HG03432 (cell line): ENCODE results near the gene OR4M1.
"Not testable (repeated sequence)": the region's sequence is repeated elsewhere in the genome, so short reads cannot be mapped to it uniquely, and the experiment has no call there.

Source experiments
- ATAC-seq: cut with Tn5 transposase; IDR thresholded peaks from one replicate; pipeline ENCODE4 v1.9.1; 2021; ENCODE audit warnings: mild to moderate bottlenecking, moderate library complexity; ENCODE audit not compliant: unreplicated experiment

Gene OR4M1

GRCh38 chr14:19773204-19773603, at the start of gene OR4M1:
TSS of gene OR4M1 (plus strand) at chr14:19773504. CDS start at chr14:19780323, 6,819 bp downstream.
- ATAC-seq: not testable (repeated sequence)

GRCh38 chr14:19729359-19729758, 43.9 kb upstream of the OR4M1 start:
- no peak for ATAC-seq

- no peak for ATAC-seq
Measured at GRCh38 chr14:19729763-19730162, 43.5 kb upstream of the OR4M1 start.

GRCh38 chr14:19733893-19734292, 39.4 kb upstream of the OR4M1 start:
- not testable (repeated sequence) for ATAC-seq

GRCh38 chr14:19743256-19743655, 30.0 kb upstream of the OR4M1 start, which contains the start of gene OR4Q3:
TSS of gene OR4Q3 (plus strand) at chr14:19743571.
- ATAC-seq: no peak

- ATAC-seq: not testable (repeated sequence)
Measured at GRCh38 chr14:19752316-19752715, 21.0 kb upstream of the OR4M1 start.

- no peak for ATAC-seq
Measured at GRCh38 chr14:19754172-19754571, 19.1 kb upstream of the OR4M1 start.

- not testable (repeated sequence) for ATAC-seq
Measured at GRCh38 chr14:19771491-19771890, 1.8 kb upstream of the OR4M1 start.

GRCh38 chr14:19771895-19772430, 1.3 kb upstream of the OR4M1 start:
- no peak for ATAC-seq

- not testable (repeated sequence) for ATAC-seq
Measured at GRCh38 chr14:19772454-19772853, 850 bp upstream of the OR4M1 start.

GRCh38 chr14:19775587-19775986, 2.3 kb downstream of the OR4M1 start:
- ATAC-seq: no peak

- ATAC-seq: not testable (repeated sequence)
Measured at GRCh38 chr14:19785848-19786247, 12.5 kb downstream of the OR4M1 start.

- ATAC-seq: not testable (repeated sequence)
Measured at GRCh38 chr14:19787318-19787717, 14.0 kb downstream of the OR4M1 start.

- ATAC-seq: not testable (repeated sequence)
Measured at GRCh38 chr14:19788150-19788549, 14.8 kb downstream of the OR4M1 start.

- ATAC-seq: not testable (repeated sequence)
Measured at GRCh38 chr14:19796520-19797108, 23.3 kb downstream of the OR4M1 start.

GRCh38 chr14:19799880-19800279, 26.6 kb downstream of the OR4M1 start:
- no peak for ATAC-seq

- ATAC-seq: no peak
Measured at GRCh38 chr14:19800282-19801117, 27.2 kb downstream of the OR4M1 start.

- ATAC-seq: no peak
Measured at GRCh38 chr14:19801118-19801464, 27.8 kb downstream of the OR4M1 start.

GRCh38 chr14:19803470-19803869, 30.2 kb downstream of the OR4M1 start, which contains the start of gene OR4N2:
TSS of gene OR4N2 (plus strand) at chr14:19803770. CDS start at chr14:19827449, 23,679 bp downstream.
- ATAC-seq: not testable (repeated sequence)

- ATAC-seq: not testable (repeated sequence)
Measured at GRCh38 chr14:19813171-19813920, 40.0 kb downstream of the OR4M1 start.

- not testable (repeated sequence) for ATAC-seq
Measured at GRCh38 chr14:19819879-19820278, 46.6 kb downstream of the OR4M1 start.
